BJ (cell line): ENCODE data around the gene UNC79. TPM values are rescaled to one million over a fixed set of nuclear protein-coding genes. Genes with fewer than 3 reads are reported as not detected.

Experiments used
- CTCF ChIA-PET: fragments of 350-600 bp; formaldehyde crosslinking; extraction: SDS; loops from one replicate; lab custom pipeline; 2021; ENCODE audit warnings: antibody characterized with exemption, inconsistent platforms; lab: Yijun Ruan, JAX
- POLR2A ChIA-PET: fragments of 300-600 bp; sonication (Branson Sonifier 250); formaldehyde crosslinking; extraction: SDS; loops from one replicate; lab custom pipeline; 2021; ENCODE audit warnings: antibody characterized with exemption; lab: Charles Lee
- DNase-seq: peaks from one replicate; pipeline ENCODE4 v3.0.0-alpha.2; 2011; ENCODE audit warnings: low read depth
- H3K27me3 ChIP-seq: 2 replicates; pipeline ENCODE4 v1.6.0; 2011; ENCODE audit warnings: low read length; ENCODE audit not compliant: control insufficient read depth, insufficient read depth
- H3K36me3 ChIP-seq: 2 replicates; pipeline ENCODE4 v1.5.1; 2011; ENCODE audit warnings: low read length; ENCODE audit not compliant: control insufficient read depth, insufficient read depth
- H3K4me3 ChIP-seq: 2 replicates; pipeline ENCODE4 v1.5.1; 2011; ENCODE audit warnings: low read depth, mild to moderate bottlenecking, control low read depth, low read length
- polyA plus RNA-seq: library from polyadenylated mRNA; depleted of rRNA; stranded (reverse); fragments of >200 nt; gene quantifications from 2 replicates; pipeline ENCODE4 v1.2.3, GENCODE V29; 2011
- TF ChIP-seq, protein P1 (sequence below): IDR thresholded peaks from 2 replicates; pipeline ENCODE4 v1.5.1; 2011; ENCODE audit warnings: low read depth, mild to moderate bottlenecking, control low read depth, inconsistent platforms, low read length, moderate library complexity; ENCODE audit not compliant: insufficient read depth

UNC79 gene
- polyA plus RNA-seq, 1 experiment = 0.04 TPM

DNA sequence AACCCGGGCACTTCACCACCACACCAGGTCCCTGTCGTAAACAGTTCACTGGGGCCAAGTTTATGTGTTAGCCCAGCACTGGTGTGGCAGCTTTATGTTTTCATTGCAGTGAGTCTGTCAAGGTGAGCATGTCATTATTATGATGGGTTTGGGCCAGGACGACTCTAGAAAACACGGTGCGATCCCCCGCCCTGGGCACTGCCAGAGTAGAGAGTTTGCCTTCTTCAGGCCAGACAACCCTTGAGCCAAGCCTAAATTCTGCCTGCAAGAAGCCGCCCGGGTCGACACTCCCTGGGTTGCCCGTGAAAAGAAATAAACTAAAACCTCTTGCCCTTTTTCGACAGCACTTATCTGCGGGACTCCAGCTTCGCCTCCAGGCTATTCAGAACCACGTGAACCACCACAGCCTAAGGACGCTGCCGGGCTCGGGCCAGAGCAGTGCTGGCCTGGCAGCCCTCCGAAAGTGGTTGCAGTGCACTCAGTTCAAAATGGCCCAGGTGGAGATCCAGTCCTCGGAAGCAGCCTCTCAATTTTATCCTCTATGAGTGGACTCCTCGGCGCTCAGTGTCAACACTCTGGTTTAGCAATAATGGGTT, 275.7 kb downstream of the UNC79 start:
- ChIA-PET CTCF (no interaction called here), POLR2A (no interaction called here)
- H3K4me3 ChIP-seq = no peak overlapping the region
- DNase-seq = no peak
- TF ChIP-seq, protein P1, sequence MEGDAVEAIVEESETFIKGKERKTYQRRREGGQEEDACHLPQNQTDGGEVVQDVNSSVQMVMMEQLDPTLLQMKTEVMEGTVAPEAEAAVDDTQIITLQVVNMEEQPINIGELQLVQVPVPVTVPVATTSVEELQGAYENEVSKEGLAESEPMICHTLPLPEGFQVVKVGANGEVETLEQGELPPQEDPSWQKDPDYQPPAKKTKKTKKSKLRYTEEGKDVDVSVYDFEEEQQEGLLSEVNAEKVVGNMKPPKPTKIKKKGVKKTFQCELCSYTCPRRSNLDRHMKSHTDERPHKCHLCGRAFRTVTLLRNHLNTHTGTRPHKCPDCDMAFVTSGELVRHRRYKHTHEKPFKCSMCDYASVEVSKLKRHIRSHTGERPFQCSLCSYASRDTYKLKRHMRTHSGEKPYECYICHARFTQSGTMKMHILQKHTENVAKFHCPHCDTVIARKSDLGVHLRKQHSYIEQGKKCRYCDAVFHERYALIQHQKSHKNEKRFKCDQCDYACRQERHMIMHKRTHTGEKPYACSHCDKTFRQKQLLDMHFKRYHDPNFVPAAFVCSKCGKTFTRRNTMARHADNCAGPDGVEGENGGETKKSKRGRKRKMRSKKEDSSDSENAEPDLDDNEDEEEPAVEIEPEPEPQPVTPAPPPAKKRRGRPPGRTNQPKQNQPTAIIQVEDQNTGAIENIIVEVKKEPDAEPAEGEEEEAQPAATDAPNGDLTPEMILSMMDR = no peak
- H3K27me3 ChIP-seq = no peaks in the 10 kb centered on the region
- H3K36me3 ChIP-seq = no peaks in the 10 kb centered on the region

DNA sequence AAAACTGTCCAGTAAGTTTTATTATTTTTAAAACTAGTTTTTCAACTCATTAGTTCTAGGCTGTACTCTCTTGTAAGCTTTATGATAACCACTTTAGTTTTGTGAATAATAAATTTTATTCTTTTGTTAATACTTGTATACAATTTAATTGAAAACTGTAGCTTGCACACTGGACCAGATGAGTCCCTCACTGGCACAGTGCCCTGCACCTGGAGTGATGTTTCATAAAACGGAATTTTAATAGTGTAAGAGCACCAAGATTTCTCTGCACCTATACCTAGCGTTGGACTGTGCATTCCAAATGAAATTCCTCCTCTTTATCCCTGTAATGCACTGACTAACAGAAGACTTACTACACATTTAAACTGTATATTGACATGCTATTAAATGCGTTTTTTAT, 276.7 kb downstream of the UNC79 start:
- ChIA-PET CTCF (interaction anchor here (1.0 kb wide), 1 partner anchor 10 kb away, joined by 5 read pairs; no protein-coding TSS in a partner anchor), POLR2A (no interaction called here)
- H3K4me3 ChIP-seq = no peak overlapping the region
- no peaks in the 10 kb centered on the region for H3K27me3 ChIP-seq
- TF ChIP-seq, protein P1 = no peak
- H3K36me3 ChIP-seq = no peaks in the 10 kb centered on the region
- DNase-seq = no peak

DNA sequence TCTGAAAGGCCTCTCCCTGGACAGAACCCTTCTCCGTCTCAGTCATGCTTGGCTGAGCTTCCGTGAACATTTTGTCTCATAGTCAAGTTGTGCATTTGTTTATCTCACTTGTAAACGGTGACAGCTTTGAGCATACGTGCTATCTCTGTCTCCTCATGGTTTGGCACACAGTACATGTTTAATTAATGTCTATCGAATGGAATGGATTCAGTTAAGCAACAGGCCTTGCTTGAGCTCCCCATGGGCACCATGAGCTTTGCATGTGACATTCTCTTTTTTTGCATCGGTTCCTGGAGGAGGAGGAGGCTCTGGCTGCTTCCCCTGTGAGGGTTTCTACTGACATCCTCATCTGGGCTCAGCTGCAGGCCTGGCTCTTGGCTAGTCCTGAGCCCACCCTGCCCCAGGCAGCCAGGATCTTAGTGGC, 277.6 kb downstream of the UNC79 start:
- DNase-seq = no peak
- no peaks in the 10 kb centered on the region for H3K27me3 ChIP-seq
- H3K4me3 ChIP-seq = no peak overlapping the region
- no peaks in the 10 kb centered on the region for H3K36me3 ChIP-seq
- ChIA-PET POLR2A (no interaction called here), CTCF (no interaction called here)
- TF ChIP-seq, protein P1 = no peak

DNA sequence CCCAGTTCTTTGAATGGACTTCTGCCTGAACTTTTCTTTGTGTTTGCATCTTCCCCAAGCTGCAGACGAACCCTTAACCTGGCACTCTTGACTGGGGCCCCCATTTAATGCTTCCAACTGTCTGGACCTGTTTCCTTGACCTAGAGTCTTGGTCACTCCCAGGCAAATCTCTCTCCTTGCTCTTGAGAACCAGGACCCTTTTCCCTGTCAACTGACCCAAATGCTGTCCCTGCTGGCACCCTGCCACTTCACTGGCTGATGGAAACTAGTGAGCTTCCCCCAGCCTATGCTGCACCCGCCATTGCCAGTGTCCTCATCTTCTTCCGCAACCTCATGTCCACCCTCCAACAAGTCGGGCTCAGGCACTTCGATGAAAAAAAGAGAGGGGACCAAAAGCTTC, 278.1 kb downstream of the UNC79 start:
- H3K27me3 ChIP-seq = no peaks in the 10 kb centered on the region
- DNase-seq = no peak
- ChIA-PET CTCF (no interaction called here), POLR2A (no interaction called here)
- H3K4me3 ChIP-seq = no peak overlapping the region
- TF ChIP-seq, protein P1 = no peak
- no peaks in the 10 kb centered on the region for H3K36me3 ChIP-seq

DNA sequence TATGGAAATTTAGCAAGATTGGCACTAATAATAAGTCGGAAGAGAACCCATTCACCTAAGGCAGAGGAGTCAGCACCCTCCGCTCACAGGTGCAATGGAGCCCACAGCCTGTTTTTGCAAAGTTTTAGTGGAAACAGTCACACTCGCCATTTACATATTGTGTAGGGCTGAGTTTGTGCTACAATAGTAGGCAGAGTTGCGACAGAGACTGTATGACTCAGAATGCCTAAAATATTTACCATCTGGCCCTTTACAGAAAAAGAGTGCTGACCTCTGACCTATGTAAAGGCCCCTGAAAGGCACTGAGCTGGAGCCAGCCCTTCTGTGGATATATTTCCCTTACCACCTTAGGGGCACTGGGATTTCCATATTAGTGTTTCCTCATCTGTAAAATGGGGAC, 278.5 kb downstream of the UNC79 start:
- Histone ChIP-seq H3K4me3 (no peak overlapping the region), H3K27me3 (no peaks in the 10 kb centered on the region), H3K36me3 (no peaks in the 10 kb centered on the region)
- POLR2A ChIA-PET = no interaction called here
- no peak for DNase-seq
- TF ChIP-seq, protein P1 = no peak
- CTCF ChIA-PET = no interaction called here
